B cell (primary cell): ENCODE data around the gene PRDM13. TPM values are rescaled to one million over a fixed set of nuclear protein-coding genes. Genes with fewer than 3 reads are reported as not detected.

ENCODE experiments used
- ATAC-seq: fragments of 200-7000 bp; cut with Tn5 transposase; one replicate; pipeline ENCODE4 v1.10.0; 2021; ENCODE audit warnings: low read depth, mild to moderate bottlenecking, moderate number of reproducible peaks, moderate library complexity
- CTCF ChIA-PET: fragments of 350-600 bp; sonication (Branson Sonifier 250); formaldehyde crosslinking; loops from one replicate; lab custom pipeline; 2021; ENCODE audit warnings: antibody characterized with exemption, inconsistent platforms; lab: Charles Lee
- POLR2A ChIA-PET: fragments of 350-600 bp; sonication (Branson Sonifier 250); formaldehyde crosslinking; loops from one replicate; lab custom pipeline; 2021; ENCODE audit warnings: antibody characterized with exemption; lab: Charles Lee
- DNase-seq: peaks from one replicate; pipeline ENCODE4 v3.0.0; 2013
- H2AFZ ChIP-seq: 2 replicates; pipeline ENCODE4 v1.6.1; 2012; ENCODE audit warnings: mild to moderate bottlenecking, low read depth, low read length; ENCODE audit not compliant: insufficient read depth, poor library complexity, severe bottlenecking
- H3K27ac ChIP-seq, 2 donors: 1 replicate in 1 of 2; 2 replicates in 1 of 2; pipeline ENCODE4 v1.5.1; 2012 to 2013; ENCODE audit warnings: low read length in 2 of 2, mild to moderate bottlenecking in 2 of 2, moderate library complexity in 1 of 2
- H3K27me3 ChIP-seq, 4 experiments: fragments of 200-600 bp in 1 of 4; sonication (generic) in 1 of 4; replicated peaks in 1 of 4; 1 replicate in 2 of 4; 2 replicates in 2 of 4; pipeline versions ENCODE4 v1.6.1 to v1.7.0; 2013 to 2016; ENCODE audit warnings: low read length in 3 of 4, mild to moderate bottlenecking in 2 of 4, mixed read lengths in 1 of 4, moderate library complexity in 1 of 4; ENCODE audit not compliant: insufficient read depth in 4 of 4, control insufficient read depth in 3 of 4; ENCODE audit errors: control extremely low read depth in 1 of 4
- H3K36me3 ChIP-seq, 2 experiments: replicated peaks in 1 of 2; 1 replicate in 1 of 2; 2 replicates in 1 of 2; pipeline versions ENCODE4 v1.6.1 to v1.7.1; 2013; ENCODE audit warnings: low read length in 1 of 2; ENCODE audit not compliant: insufficient read depth in 2 of 2, control insufficient read depth in 1 of 2; ENCODE audit errors: control extremely low read depth in 1 of 2, extremely low read depth in 1 of 2
- H3K4me1 ChIP-seq, 2 donors: fragments of 200-600 bp in 1 of 2; sonication (generic) in 1 of 2; 1 replicate in 1 of 2; 2 replicates in 1 of 2; pipeline versions ENCODE4 v1.5.1 to v1.6.1; 2013 to 2017; ENCODE audit warnings: low read length in 2 of 2; ENCODE audit not compliant: control insufficient read depth in 2 of 2, insufficient read depth in 2 of 2
- H3K4me2 ChIP-seq: replicated peaks from 2 replicates; pipeline ENCODE3; 2012; ENCODE audit warnings: mild to moderate bottlenecking, low read depth, low read length; ENCODE audit not compliant: poor library complexity, severe bottlenecking
- H3K4me3 ChIP-seq, 5 experiments: fragments of 200-600 bp in 1 of 5; sonication (generic) in 1 of 5; 1 replicate in 3 of 5; 2 replicates in 2 of 5; pipeline versions ENCODE4 v1.5.1 to v1.7.0; 2011 to 2016; ENCODE audit warnings: low read length in 4 of 5, mild to moderate bottlenecking in 4 of 5, low read depth in 2 of 5, control low read depth in 1 of 5, moderate library complexity in 1 of 5; ENCODE audit not compliant: insufficient read depth in 1 of 5; ENCODE audit errors: control extremely low read depth in 1 of 5, extremely low read depth in 1 of 5
- H3K79me2 ChIP-seq: fragments of 200-600 bp; sonication (generic); one replicate; pipeline ENCODE4 v1.6.0; 2016; ENCODE audit warnings: low read length; ENCODE audit not compliant: control insufficient read depth, insufficient read depth
- H3K9ac ChIP-seq: fragments of 200-600 bp; sonication (generic); 2 replicates; pipeline ENCODE4 v1.6.1; 2017; ENCODE audit warnings: mild to moderate bottlenecking, low read length, moderate library complexity
- H3K9me3 ChIP-seq, 3 donors: one replicate each; pipeline versions ENCODE4 v1.6.1 to v1.7.1; 2013; ENCODE audit warnings: low read length in 2 of 3; ENCODE audit not compliant: control insufficient read depth in 2 of 3, insufficient read depth in 1 of 3; ENCODE audit errors: control extremely low read depth in 1 of 3
- H4K20me1 ChIP-seq: 2 replicates; pipeline ENCODE4 v1.6.0; 2012; ENCODE audit warnings: mild to moderate bottlenecking, low read length; ENCODE audit not compliant: insufficient read depth, control insufficient read depth, poor library complexity, severe bottlenecking
- H3K27ac Mint-ChIP-seq: one replicate; pipeline ENCODE4 v1.8.0; 2021; ENCODE audit warnings: mixed read lengths
- H3K27me3 Mint-ChIP-seq: one replicate; pipeline ENCODE4 v1.8.0; 2021; ENCODE audit warnings: mixed read lengths
- H3K4me1 Mint-ChIP-seq: one replicate; pipeline ENCODE4 v1.8.0; 2021; ENCODE audit warnings: mixed read lengths
- H3K4me3 Mint-ChIP-seq: one replicate; pipeline ENCODE4 v1.8.0; 2021; ENCODE audit warnings: mixed read lengths
- H3K9me3 Mint-ChIP-seq: one replicate; pipeline ENCODE4 v1.8.0; 2022; ENCODE audit warnings: mixed read lengths; ENCODE audit not compliant: insufficient read depth
- EZH2 ChIP-seq: IDR thresholded peaks from 2 replicates; pipeline ENCODE4 v1.6.1; 2012; ENCODE audit warnings: borderline replicate concordance, low read depth, mild to moderate bottlenecking, moderate library complexity, low read length; ENCODE audit not compliant: insufficient read depth, poor library complexity, severe bottlenecking
- WGBS: methylation state at CpG from one replicate; pipeline ENCODE4 v1.1.5; 2013; ENCODE audit warnings: missing lambda C conversion rate; ENCODE audit not compliant: insufficient coverage; 5-methylcytosine and 5-hydroxymethylcytosine counted together
- intact Hi-C: fragments of 100-400 bp; cut with micrococcal nuclease; formaldehyde crosslinking; loops from one replicate; pipeline ENCODE4 v1.10.0; 2022
- polyA minus RNA-seq: library from RNA; depleted of rRNA, polyadenylated mRNA; stranded (reverse); fragments of >200 nt; gene quantifications from 2 replicates; pipeline ENCODE4 v1.2.3, GENCODE V29; 2012
- polyA plus RNA-seq: library from polyadenylated mRNA; depleted of rRNA; stranded (reverse); fragments of >200 nt; gene quantifications from 2 replicates; pipeline ENCODE4 v1.2.3, GENCODE V29; 2012
- total RNA-seq, 2 donors: library from RNA; stranded (reverse); fragments of 120-200 nt in 1 of 2; gene quantifications; 1 replicate in 1 of 2; 2 replicates in 1 of 2; pipeline versions ENCODE4 v1.2.3 to v1.2.4, GENCODE V29; 2013 to 2022
- TF ChIP-seq, protein P1 (sequence below): fragments of 200-600 bp; IDR thresholded peaks from one replicate; pipeline ENCODE4 v1.8.0; 2022; ENCODE audit warnings: antibody characterized with exemption, mild to moderate bottlenecking

PRDM13 gene
- total RNA-seq, result not detected in 2 replicates
- total RNA-seq (2013), result not detected
- not detected in 2 replicates for polyA plus RNA-seq
- not detected in 2 replicates for polyA minus RNA-seq

DNA sequence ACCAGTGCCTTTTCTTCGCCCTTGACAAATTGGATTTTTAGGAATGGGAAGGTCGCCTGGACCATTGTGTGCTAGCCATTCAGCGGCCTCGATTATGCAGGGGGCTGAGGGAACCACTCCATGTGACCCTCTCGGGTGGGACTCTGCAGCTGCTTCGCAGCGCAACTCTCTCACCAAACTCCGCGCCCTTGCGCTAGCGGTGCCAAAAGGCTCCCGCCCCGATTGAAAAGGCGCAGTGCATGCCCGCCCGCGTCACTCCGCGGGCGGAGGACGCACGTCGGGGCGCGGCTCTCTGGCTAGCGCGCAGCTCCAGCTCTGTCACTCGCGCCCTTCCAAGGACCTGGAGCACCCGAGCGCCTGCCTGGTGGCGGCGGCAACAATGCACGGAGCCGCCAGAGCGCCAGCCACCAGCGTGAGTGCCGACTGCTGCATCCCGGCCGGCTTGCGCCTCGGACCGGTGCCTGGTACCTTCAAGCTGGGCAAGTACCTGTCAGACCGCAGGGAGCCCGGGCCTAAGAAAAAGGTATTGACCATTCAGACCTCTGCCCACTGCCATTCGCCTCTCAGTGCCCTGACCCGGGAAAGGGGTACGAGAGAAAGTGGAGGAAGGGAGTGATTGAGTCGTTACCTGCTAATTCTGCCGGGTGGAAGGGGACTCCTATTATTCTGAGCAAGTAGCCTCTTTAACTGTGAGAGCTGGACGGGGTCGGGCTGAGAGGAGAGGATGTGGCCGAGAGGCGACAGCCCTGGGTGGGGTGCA, at the start of gene PRDM13:
Gene PRDM13 (plus strand): TSS at position 178 of the 760 bp plus-strand sequence. CDS start 202 bp downstream, at position 380.
- H3K4me3 ChIP-seq, result no peak within 1 kb of the TSS
- Mint-ChIP-seq H3K9me3 (no peaks in the 10 kb centered on the region), H3K27me3 (peaks cover 82% of the 10 kb centered on the region), H3K4me1 (peaks cover 33% of the 10 kb centered on the region), H3K4me3 (no peak within 1 kb of the TSS), H3K27ac (peak within 1 kb of the TSS; percentile 53)
- WGBS, result 13% methylated on average over 51 of the region's 54 CpGs
- H4K20me1 ChIP-seq, result no peaks in the 10 kb centered on the region
- no peaks in the 10 kb centered on the region for H3K79me2 ChIP-seq
- TF ChIP-seq EZH2, result no peak
- TF ChIP-seq, protein P1, sequence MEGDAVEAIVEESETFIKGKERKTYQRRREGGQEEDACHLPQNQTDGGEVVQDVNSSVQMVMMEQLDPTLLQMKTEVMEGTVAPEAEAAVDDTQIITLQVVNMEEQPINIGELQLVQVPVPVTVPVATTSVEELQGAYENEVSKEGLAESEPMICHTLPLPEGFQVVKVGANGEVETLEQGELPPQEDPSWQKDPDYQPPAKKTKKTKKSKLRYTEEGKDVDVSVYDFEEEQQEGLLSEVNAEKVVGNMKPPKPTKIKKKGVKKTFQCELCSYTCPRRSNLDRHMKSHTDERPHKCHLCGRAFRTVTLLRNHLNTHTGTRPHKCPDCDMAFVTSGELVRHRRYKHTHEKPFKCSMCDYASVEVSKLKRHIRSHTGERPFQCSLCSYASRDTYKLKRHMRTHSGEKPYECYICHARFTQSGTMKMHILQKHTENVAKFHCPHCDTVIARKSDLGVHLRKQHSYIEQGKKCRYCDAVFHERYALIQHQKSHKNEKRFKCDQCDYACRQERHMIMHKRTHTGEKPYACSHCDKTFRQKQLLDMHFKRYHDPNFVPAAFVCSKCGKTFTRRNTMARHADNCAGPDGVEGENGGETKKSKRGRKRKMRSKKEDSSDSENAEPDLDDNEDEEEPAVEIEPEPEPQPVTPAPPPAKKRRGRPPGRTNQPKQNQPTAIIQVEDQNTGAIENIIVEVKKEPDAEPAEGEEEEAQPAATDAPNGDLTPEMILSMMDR, result no peak
- H3K36me3 ChIP-seq, result no peaks in the 10 kb centered on the region
- ChIA-PET CTCF (interaction anchor here (1.9 kb wide), 1 partner anchor 18 kb away, joined by 8 read pairs; no protein-coding TSS in a partner anchor), POLR2A (no interaction called here)
- H2AFZ ChIP-seq, result peak within 1 kb of the TSS; percentile 19
- no peak within 1 kb of the TSS for H3K4me2 ChIP-seq
- no peak within 1 kb of the TSS for H3K27ac ChIP-seq
- ATAC-seq (no peak), DNase-seq (peak; percentile 32)
- H3K27me3 ChIP-seq, result peaks cover 0 to 94% (median 86%) of the 10 kb centered on the region in 4 experiments
- peaks cover 32 to 61% of the 10 kb centered on the region in 2 donors for H3K4me1 ChIP-seq
- no peak within 1 kb of the TSS for H3K9ac ChIP-seq
- H3K9me3 ChIP-seq, result peaks cover 0 to 64% (median 4%) of the 10 kb centered on the region in 3 donors
- intact Hi-C loops, result loop anchor here (5.0 kb wide), 1 partner anchor 860 kb away; no protein-coding TSS in a partner anchor

- POLR2A ChIA-PET, result no interaction called here
- peaks cover 4% of the 10 kb centered on the region for H3K4me1 Mint-ChIP-seq
- H3K4me1 ChIP-seq, result no peaks in the 10 kb centered on the region
- H2AFZ ChIP-seq, result no peak overlapping the region
- no peaks in the 10 kb centered on the region for H3K9me3 Mint-ChIP-seq
- intact Hi-C loops, result no loop called here
- peaks cover 14 to 53% of the 10 kb centered on the region in 2 experiments for H3K36me3 ChIP-seq
- no peak overlapping the region for H3K4me3 ChIP-seq
- no peaks in the 10 kb centered on the region for H4K20me1 ChIP-seq
- no peak overlapping the region for H3K9ac ChIP-seq
- no CpG with 5 or more reads among the region's 2 CpGs for WGBS
- no peaks in the 10 kb centered on the region for H3K9me3 ChIP-seq
- peaks cover 10% of the 10 kb centered on the region for H3K79me2 ChIP-seq
- H3K4me2 ChIP-seq, result no peak overlapping the region
- CTCF ChIA-PET, result interaction anchor here (1.1 to 1.6 kb wide), 2 partner anchors 9 to 38 kb away, joined by 3 to 5 read pairs; partner anchors contain the start of gene CCNC
- ATAC-seq (no peak), DNase-seq (no peak)
- no peak for TF ChIP-seq EZH2
- TF ChIP-seq, protein P1, result no peak
- no peaks in the 10 kb centered on the region for H3K27me3 Mint-ChIP-seq
- H3K27ac Mint-ChIP-seq, result no peak overlapping the region
- no peak overlapping the region for H3K27ac ChIP-seq
- H3K27me3 ChIP-seq, result no peaks in the 10 kb centered on the region
- no peak overlapping the region for H3K4me3 Mint-ChIP-seq
These were observed 47.6 kb upstream of the PRDM13 start for GRCh38 chr6:99559057-99559456.
